Measurements from ENCODE around the gene STARD5.

Gene STARD5

GRCh38 chr15:81294516-81294880 lies 29.4 kb downstream of the STARD5 start:
- DNase-seq: no peak

- DNase-seq: peak in 1 of 58 donors; percentile 17
Measured at GRCh38 chr15:81293728-81294515, 30.0 kb downstream of the STARD5 start.

GRCh38 chr15:81292523-81293001 lies 31.4 kb downstream of the STARD5 start:
- no peak for DNase-seq

- DNase-seq: no peak
Measured at GRCh38 chr15:81291916-81292522, 31.9 kb downstream of the STARD5 start.

- DNase-seq: no peak
Measured at GRCh38 chr15:81289910-81290309, 34.0 kb downstream of the STARD5 start.

- no peak for DNase-seq
Measured at GRCh38 chr15:81288616-81289015, 35.3 kb downstream of the STARD5 start.

- no peak for DNase-seq
Measured at GRCh38 chr15:81288040-81288439, 35.9 kb downstream of the STARD5 start.

- no peak for DNase-seq
Measured at GRCh38 chr15:81286621-81287121, 37.3 kb downstream of the STARD5 start.

- DNase-seq: no peak
Measured at GRCh38 chr15:81285461-81285860, 38.5 kb downstream of the STARD5 start.

- no peak for DNase-seq
Measured at GRCh38 chr15:81284256-81285031, 39.5 kb downstream of the STARD5 start.

GRCh38 chr15:81282911-81283310 lies 41.0 kb downstream of the STARD5 start:
- no peak for DNase-seq

GRCh38 chr15:81282606-81282895 lies 41.4 kb downstream of the STARD5 start:
- no peak for DNase-seq

- no peak for DNase-seq
Measured at GRCh38 chr15:81281766-81282605, 42.0 kb downstream of the STARD5 start.

- DNase-seq: no peak
Measured at GRCh38 chr15:81281456-81281735, 42.5 kb downstream of the STARD5 start.

- DNase-seq: no peak
Measured at GRCh38 chr15:81280696-81281455, 43.1 kb downstream of the STARD5 start.

GRCh38 chr15:81279621-81280485 lies 44.1 kb downstream of the STARD5 start:
- no peak for DNase-seq

GRCh38 chr15:81278306-81279029 lies 45.5 kb downstream of the STARD5 start:
- no peak for DNase-seq

GRCh38 chr15:81277851-81278250 lies 46.1 kb downstream of the STARD5 start:
- no peak for DNase-seq

GRCh38 chr15:81276967-81277366 lies 47.0 kb downstream of the STARD5 start:
- no peak for DNase-seq
